ENCODE measurements around the gene CREBBP.

CREBBP gene

DNA sequence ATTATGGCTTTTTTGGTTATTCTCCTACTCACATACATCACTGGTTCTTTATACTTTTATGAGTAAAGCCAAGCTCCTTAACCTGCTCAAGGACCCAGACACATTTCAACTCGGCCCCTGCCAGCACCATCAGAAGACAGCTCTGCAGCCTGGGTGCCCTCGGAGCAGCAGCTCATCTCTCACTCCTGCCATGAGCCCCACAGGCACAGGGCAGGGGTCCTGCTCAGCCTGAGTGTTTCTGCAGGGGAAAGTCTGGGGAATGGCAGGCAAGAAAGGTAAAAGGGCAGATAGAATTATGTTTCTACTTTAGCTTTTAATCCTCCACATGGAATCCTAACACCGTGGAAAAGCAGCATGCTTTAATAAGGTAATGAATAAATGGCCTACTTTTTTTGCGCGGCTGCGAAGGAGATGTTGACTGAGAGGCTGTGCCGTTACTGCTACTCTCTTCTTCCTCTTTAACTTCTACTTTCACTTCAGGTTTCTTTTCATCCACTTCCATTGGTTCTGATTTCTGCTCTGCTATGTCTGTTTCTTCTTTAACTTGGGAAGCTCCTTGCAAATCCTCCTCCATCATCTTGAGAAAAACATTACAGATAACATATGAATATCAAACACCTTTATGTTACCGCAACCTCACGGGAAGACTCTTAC is 113.1 kb downstream of the CREBBP start:
- DNase-seq (ENCODE audit: low read depth): no peak

DNA sequence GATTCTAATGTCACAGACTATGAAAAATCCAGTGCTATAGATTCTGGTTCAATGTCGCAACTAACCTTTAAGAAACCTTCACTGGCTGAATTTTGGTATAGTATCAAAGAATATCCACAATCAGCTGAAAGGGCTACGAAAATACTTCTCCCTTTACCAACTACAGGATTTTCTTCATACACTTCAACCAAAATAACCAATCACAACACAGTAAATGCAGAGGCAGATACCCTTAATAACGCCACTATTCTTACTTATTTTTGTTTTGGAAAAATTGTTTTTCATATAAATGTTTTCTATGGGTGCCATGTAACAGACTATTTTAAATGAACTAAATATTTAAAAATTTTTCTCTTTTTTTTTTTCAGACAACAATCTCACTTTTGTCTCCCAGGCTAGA is 114.3 kb downstream of the CREBBP start:
- no peak for DNase-seq (ENCODE audit: low read depth)

DNA sequence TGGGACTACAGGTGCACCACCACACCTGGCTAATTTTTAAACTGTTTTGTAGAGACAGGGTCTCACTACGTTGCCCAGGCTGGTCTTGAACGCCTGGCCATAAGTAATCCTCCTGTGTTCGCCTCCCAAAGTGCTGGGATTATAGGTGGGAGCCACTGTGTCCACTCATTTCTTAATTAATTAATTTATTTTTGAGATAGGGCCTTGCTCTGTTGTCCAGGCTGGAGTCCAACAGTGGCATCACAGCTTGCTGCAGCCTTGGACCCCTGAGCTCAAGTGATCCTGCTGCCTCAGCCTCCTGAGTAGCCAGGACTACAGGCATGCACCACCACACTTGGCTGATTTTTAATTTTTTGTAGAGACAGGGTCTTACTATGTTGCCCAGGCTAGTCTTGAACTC is 116.1 kb downstream of the CREBBP start:
- no peak for DNase-seq (ENCODE audit: low read depth)

DNA sequence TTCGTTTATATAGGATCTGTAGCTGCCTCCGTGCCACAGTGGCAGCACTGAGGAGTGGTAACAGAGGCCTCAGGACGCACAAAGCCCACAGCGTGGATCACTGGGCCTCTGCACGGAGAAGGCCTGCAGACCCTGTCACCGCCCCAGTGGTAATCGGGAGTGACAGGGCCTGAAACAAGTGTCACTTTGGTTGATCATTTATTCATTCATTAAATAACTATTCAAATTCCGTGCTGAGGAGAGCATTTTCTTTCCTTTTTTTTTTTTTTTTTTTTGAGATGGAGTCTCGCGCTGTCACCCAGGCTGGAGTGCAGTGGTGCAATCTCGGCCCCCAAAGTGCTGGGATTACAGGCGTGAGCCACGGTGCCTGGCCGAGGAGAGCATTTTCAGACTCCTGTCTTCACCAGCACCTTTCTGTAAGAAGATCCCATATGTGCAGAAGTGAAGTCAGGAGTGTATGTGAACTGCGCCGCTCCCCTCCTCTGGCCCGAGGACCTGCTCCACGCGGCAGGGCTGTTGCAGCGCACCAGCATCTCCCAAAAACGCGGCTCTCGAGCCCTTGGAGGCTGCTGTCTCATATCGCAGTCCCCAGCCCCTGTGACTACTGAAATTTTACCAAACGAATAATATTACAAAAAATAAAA is 118.3 kb downstream of the CREBBP start:
- DNase-seq (ENCODE audit: low read depth): no peak

DNA sequence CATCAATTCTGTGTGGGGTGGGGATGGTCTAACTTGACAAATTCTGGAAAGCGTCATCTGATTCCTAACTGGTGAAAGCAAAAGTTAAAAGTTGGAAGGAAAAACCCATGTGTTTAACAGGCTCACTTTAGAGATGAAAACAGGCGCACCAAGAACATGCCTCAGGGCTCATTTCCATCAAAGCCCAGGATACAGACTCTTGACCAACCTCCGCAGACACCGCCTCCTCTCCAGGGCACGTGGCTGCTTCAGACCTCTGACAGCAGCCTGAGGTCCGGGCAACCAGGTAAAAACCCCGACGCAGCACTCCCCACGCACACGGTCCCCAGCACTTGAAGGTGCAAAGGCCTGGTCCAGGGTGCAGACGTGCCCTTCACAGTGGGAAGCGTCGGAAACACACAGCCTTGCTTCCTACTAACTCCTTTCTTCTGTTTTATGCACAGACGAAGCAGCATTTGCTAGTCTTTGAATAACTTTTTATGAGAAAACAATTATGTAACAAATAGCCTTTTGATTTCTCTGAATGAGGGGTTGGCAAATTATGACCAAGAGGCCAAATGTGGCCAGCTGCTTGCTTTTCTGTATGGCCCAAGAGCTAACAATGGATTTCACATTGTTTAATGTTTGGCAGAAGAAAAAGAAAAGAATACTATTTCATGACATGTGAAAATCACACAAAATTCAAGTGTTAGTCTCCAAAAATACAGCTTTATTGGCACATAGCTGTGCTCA is 119.0 kb downstream of the CREBBP start:
- no peak for DNase-seq (ENCODE audit: low read depth)

DNA sequence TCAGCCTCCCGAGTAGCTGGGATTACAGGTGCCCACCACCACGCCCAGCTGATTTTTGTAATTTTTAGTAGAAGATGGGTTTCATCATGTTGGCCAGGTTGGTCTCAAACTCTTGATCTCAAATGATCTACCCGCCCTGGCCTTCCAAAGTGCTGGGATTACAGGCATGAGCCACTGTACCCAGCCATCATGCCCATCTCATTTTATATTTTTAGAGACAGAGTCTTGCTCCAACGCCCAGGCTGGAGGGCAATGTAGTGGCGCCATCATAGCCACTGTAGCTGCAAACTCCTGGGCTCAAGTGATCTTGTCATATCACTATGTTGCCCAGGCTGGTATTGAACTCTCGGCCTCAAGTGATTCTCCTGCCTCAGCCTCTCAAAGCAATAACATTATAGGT is 120.0 kb downstream of the CREBBP start:
- no peak for DNase-seq (ENCODE audit: low read depth)

DNA sequence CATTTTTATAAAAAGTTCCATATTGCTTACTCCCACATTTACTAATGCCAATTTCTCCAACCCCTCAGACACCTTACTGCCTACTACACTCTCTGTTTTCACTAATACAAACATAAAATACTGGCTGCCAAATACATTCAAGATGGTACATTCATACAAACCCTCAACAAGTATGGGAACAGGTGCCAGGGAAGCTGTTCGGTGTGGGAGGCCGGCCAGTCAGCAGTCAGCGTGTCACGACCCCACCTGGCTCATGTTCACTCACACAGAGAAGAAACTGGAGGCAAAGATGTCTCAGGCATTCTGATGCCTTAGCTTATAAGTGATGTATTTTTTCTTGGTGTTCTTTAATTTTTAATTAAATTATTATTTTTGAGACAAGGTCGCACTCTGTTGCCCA is 120.8 kb downstream of the CREBBP start:
- DNase-seq (ENCODE audit: low read depth): no peak

DNA sequence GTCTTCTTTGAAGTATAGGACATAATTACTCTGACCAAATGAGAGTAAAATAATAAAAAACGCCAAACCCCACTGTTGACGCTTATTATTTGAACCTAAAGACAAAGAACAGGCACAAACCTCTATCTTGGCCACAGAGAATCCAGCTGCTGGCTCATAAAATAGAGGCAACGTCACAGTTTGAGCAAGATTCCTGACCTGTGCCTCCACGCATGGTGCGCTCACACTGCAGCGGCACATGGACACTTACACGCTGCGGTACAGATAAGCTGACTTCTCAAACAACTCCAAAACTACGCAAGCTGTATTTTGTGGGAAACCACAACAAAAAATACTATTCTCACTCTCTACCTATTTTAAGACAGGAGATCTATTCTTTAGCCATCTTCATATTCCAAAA is 124.4 kb downstream of the CREBBP start:
- no peak for DNase-seq (ENCODE audit: low read depth)

DNA sequence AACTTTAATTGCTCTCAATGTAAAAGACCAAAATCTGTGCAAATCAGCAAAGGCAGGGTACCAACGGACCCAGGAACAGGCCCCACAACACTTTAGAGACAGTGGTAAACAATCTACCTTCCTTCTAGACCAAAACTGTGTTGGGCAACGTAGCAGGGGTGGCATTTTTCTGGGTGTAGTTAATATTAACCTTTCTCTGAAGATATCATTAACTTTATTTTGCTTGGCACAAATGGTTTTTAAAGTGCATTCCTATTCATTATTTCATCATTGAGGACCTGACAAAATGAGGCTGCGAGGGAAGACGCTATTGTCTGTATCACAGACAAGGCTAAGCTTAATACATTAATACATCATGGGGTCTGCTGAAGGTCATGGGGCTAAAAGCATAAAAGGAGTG is 125.3 kb downstream of the CREBBP start:
- no peak for DNase-seq (ENCODE audit: low read depth)

DNA sequence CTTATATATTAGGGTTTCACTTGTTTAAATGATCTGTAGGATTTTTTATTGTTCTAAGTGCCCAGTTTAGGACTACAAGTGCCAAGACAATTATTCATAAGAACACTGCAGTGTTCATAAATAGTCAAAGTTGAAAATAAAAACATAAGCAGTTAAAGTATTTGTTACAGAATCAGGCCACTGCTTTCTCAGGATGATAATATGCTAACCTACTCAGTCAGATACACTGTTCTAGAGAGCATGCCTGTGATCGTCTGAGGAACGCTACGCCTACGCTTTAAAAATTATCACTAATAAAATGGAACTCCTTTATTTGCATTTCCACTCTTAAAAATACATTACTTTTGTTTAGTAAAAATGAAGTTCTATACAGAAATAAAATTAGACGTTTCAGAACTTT is 125.7 kb downstream of the CREBBP start:
- no peak for DNase-seq (ENCODE audit: low read depth)

DNA sequence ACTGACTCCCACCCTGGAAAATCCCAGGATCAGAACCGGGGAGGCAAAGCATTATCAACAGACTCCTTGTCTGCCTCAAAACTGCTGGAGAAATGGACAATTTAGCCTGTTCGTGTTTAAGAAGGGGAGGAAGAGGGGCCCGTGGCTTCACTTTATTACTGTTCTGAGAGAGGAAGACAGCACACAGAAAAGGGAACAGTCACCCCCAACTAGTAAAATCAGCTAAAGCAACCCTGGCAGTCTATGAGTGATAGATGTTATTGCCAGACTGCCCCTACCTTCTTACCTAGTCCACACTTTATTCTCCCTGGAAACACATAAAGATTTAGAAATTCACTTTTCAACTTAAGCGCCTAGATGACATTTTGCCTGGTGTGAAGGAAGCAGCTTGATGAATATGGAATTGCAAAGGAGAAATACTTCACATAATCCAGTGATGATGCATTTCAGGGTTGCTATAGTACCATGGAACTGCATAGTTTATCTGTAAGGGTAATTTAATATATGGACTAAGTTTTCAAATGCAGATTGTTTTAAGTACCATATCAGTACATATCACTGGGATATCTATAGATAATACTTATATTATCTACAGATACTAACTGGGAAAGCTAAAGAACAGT is 126.3 kb downstream of the CREBBP start:
- no peak for DNase-seq (ENCODE audit: low read depth)

DNA sequence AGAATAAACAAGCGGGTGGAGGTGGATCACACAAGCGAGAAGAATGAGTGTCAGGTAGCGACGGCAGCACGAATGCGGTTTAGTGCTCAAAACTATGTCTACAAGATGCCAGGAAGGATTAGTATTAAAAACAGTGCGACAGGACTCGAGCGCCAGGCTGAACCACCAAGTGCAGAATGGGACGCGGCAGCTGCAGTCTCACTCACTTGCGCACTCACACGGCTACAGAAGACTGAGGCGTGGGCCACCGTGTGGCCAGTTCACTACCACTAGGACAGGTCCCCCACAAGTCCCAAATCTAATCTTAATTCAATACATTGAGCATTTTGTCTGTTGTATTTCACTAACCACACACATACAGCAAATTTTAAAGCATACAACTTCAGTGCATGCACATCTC is 127.5 kb downstream of the CREBBP start:
- no peak for DNase-seq (ENCODE audit: low read depth)

DNA sequence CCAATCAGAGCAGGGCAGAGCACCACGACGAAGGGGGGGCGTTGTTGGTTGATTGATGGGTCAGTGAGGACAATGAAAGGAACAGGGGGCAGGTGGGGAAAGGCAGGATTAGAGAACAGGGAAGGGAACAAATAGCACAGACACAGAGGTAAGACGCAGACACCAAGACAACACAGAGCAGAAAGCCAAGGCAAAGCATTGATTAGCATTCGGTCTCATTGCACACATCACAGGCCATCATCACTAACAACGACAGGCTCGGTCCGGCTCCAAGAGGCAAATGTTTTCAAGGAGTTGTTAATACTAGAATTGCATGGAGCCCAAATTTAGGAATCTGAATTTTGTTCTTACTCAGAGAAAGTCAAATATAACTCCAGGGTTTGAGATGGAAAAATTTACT is 128.6 kb downstream of the CREBBP start:
- DNase-seq (ENCODE audit: low read depth): no peak

DNA sequence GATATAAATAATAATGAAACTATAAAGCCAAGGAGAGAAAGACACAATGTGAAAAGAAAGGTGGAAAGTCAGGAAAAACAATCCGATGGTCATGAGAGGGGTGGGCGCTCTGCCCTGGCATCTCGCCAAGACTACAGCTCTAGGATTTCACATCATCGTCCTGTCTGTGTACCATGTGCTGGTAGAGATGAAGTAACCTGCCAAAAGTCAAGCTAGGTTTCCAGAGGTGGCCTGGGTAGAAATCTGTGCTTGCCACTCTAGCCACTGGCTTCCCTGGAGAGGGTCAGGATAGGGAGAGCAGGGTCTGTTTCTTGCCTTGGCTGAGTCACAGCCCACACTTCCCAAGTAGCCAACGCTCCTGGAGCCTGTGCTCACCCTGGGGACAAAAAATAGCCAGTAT is 132.2 kb downstream of the CREBBP start:
- no peak for DNase-seq (ENCODE audit: low read depth)

DNA sequence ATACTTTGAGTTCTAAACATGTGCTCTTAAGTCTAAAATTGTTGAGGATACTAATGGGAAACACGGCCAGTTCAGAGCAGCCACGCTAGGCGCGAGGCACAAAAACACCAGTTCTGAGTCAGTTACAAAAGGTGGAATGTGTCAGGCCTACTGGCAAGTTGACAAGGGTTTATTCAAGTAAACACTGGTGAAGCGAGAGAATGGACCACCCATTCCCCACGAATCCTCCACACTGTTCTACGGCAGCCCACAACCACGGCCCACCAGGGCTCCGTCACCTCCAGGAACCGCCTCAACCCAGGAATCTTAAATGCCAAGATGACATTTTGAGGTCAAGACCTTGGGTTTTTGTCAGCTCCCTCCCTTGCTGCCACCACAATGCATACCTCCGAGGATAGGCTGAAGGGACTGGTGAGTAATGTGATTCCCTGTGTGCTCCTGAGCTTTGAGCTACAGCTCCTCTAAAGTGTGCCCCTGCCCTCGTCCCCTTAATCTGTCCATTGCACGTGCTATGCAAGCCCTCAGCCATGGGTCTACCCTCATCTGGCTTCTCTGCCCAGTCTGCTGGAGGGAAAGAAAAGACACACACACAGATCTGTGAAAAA is 134.7 kb downstream of the CREBBP start:
- no peak for DNase-seq (ENCODE audit: low read depth)

DNA sequence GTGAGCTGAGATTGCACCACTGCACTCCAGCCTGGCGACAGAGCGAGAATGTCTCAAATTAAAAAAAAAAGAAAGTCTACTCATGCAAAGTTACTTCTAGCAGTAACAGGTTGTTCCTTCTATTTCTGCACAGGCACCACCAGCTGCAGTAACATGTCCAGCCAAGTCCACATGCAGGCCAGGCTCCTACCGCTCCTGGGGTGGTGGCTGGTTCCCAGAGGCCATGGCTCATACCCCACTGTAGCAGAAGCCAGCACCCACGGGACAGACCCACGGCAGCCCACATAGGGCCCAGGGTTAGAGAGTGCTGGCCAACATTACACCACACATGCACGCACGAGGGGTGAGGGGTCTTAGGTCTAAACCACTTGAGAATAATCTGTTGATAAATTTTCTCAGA is 136.5 kb downstream of the CREBBP start:
- DNase-seq (ENCODE audit: low read depth): no peak

DNA sequence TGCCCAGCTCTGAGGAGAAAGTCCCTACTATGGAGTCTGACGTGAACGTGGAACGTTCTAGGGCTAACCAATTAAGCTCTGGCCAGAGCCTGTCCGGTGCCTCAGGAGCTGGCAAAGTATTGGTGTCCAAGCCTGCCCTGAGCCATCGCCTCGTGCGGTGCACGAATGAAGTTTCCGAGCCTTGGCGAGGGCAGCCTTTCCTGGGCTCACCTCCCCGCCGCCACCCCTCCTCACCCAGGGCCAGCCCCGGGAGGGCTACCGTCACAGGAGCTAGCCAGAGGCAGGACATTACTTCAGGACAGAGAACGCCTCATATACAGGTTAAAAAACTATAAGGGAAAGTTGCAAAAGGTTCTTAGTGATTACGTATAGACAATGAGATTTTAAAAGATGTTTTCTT is 139.6 kb downstream of the CREBBP start:
- DNase-seq (ENCODE audit: low read depth): no peak

DNA sequence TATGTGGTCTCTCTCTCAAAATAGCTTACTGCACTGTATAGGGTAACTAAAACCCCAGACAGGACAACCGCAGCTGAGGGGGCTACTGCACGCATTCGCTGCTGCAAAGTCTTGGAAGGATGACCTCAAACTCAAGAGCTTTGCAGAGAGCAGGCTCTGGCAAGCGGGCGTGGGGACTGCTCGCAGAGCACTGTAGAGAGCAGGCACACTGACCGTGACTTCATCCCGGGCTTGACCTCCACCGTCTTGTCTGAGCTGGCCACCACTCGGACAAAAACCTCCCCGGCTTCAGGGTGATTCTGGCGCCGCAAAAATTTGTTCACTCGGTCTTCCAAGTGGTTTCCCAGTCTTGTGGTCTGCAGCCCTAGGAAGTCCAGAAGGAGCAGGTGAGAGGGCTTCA is 140.3 kb downstream of the CREBBP start:
- DNase-seq (ENCODE audit: low read depth): no peak

DNA sequence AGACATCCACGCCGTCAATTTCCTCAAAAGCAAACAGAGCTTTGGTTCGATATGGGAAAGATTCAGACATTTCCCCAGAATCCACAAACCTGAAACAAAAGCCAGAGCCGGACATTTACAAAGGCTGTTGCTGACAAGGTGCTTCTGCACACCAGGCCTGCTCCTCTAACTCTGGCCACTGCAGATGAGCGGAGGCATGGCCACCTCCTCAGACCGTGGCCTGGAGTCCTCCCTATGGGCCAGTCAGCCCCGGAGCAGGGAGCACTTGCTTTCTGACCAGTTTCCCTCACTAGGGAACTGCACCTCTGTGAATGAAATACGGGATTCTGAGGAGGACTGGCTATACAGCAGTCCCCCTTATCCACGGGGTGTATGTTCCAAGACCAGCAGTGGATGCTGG is 140.9 kb downstream of the CREBBP start:
- DNase-seq (ENCODE audit: low read depth): no peak

DNA sequence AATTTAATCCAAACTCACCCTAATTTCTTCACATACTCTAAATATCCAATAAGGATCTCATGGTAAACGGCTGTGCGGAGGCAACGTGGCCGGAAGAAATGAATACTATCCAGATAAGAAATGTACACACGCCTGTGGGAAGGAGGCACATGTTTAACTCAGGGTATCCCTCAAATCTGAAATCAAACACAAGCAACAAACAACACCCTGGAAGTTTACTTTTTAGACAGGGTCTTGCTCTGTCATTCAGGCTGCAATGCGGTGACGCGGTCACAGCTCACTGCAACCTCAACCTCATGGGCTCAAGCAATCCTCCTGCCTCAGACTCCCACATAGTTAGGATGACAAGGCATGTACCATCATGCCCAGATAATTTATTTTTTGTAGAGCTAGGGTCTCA is 142.0 kb downstream of the CREBBP start:
- no peak for DNase-seq (ENCODE audit: low read depth)

DNA sequence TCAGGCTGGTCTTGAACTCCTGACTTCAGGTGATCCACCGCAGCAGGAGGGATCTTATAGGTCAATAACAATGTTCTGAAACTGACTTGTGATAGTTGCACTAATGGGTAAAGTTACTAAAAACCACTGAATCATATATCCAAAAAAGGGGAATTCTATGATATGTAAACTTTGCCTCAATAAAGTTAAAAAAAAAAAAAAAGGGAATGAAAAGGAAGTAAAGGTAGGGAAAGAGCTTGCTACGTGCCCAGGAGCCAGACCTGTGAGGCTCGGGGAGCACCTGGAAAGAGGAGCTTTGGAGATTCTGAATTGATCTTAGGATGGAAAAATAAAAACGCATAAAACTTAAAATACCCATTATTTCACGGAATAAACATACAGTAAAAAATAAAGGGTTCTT is 142.4 kb downstream of the CREBBP start:
- DNase-seq (ENCODE audit: low read depth): no peak

DNA sequence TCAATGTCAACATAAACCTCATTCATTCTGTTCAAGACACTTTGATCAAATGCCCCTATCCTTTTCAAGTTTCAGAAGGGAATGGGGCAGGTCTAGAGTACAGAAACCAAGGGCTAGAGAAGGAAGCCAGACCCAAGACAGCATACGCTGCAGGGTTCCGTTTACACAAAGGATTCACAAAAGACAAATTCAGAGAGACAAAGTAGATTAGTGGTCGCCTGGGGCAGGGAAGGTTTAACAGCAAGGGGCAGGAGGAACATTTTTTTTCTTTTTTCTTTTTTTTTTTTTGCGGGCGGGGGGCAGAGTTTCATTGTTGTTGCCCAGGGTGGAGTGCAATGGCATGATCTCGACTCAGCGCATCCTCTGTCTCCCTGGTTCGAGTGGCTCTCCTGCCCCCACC is 143.3 kb downstream of the CREBBP start:
- no peak for DNase-seq (ENCODE audit: low read depth)

DNA sequence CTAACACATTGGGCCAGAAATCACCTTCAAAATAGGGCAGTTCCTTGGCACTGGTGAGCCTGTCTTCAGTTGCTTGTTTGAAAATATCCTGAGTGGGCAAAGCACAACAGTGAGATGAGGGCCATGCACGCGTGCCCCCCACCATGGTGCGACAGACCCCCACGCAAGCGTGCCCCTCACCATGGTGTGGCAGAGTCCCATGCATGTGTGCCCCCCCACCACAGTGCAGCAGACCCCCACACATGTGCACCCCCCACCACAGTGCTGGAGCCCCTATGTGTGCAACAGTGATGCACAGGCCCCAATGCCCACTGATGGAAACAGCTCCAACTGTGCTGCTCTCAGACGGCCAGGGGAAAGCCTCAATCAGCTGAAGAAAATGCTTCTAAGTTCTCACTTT is 144.4 kb downstream of the CREBBP start:
- no peak for DNase-seq (ENCODE audit: low read depth)

Measured in stimulated activated CD8-positive, alpha-beta memory T cell treated with anti-CD3 and anti-CD28 coated beads, Interleukin-7, amount 100 ng/mL, for 24 hours (primary cell).